K562 (cell line): Measurements from ENCODE around the gene BSCL2. TPM values are rescaled to one million over a fixed set of nuclear protein-coding genes. Genes with fewer than 3 reads are reported as not detected.

Source experiments
- ATAC-seq: fragments of 200-7000 bp; cut with Tn5 transposase; 3 replicates; pipeline ENCODE4 v1.9.1; 2020; ENCODE audit warnings: moderate library complexity
- BruUV-seq: library from RNA; stranded (reverse); fragments of 400-500 nt; replicated peaks from 2 replicates; lab custom pipeline; 2021; lab: Mats Ljungman, UMichigan
- CTCF ChIA-PET: fragments of 300-600 bp; formaldehyde crosslinking; extraction: SDS; loops from one replicate; lab custom pipeline; 2021; ENCODE audit warnings: low intra/inter-chr PET ratio; lab: Yijun Ruan, JAX
- POLR2A ChIA-PET: fragments of 300-600, 350-650 bp; sonication (Branson Sonifier 250); formaldehyde crosslinking; extraction: SDS; loops from one replicate; lab custom pipeline; 2021; ENCODE audit warnings: antibody characterized with exemption, inconsistent platforms; lab: Yijun Ruan, JAX
- DNase-seq, 4 experiments: peaks; one replicate each; pipeline versions ENCODE4 v3.0.0 to v3.0.0-alpha.2; 2011 to 2018; ENCODE audit warnings: low spot score in 3 of 4, mixed read lengths in 3 of 4; ENCODE audit errors: extremely low read depth in 1 of 4
- FAIRE-seq: peaks from 2 replicates; lab custom pipeline; 2011; peaks lifted over from hg19 to GRCh38; lab: Jason Lieb, UNC
- H2AFZ ChIP-seq: 2 replicates; pipeline ENCODE4 v1.6.0; 2011; ENCODE audit warnings: low read depth, low read length, control low read depth, inconsistent platforms
- H3K27ac ChIP-seq: fragments of 200-600 bp; 3 replicates; pipeline ENCODE4 v1.8.0; 2011; ENCODE audit warnings: low read depth, mild to moderate bottlenecking, control low read depth, inconsistent platforms, low read length, moderate library complexity, mixed read lengths; ENCODE audit errors: extremely low read depth
- H3K27me3 ChIP-seq, 2 experiments: fragments of 300-600 bp in 1 of 2; 2 replicates in 1 of 2; 3 replicates in 1 of 2; pipeline versions ENCODE4 v1.6.0 to v1.8.0; 2011; ENCODE audit warnings: inconsistent platforms in 2 of 2, low read length in 2 of 2, mild to moderate bottlenecking in 1 of 2, mixed read lengths in 1 of 2, moderate library complexity in 1 of 2; ENCODE audit not compliant: control insufficient read depth in 2 of 2, insufficient read depth in 2 of 2
- H3K36me3 ChIP-seq: fragments of 300-600 bp; 3 replicates; pipeline ENCODE4 v1.8.0; 2011; ENCODE audit warnings: mild to moderate bottlenecking, low read length, inconsistent platforms; ENCODE audit not compliant: control insufficient read depth, insufficient read depth
- H3K4me1 ChIP-seq, 2 experiments: fragments of 200-600 bp in 1 of 2; replicated peaks in 1 of 2; 2 replicates in 1 of 2; 3 replicates in 1 of 2; pipeline versions ENCODE4 v1.5.1 to v1.8.0; 2011; ENCODE audit warnings: inconsistent platforms in 2 of 2, low read length in 2 of 2, mild to moderate bottlenecking in 1 of 2, mixed read lengths in 1 of 2, moderate library complexity in 1 of 2; ENCODE audit not compliant: control insufficient read depth in 2 of 2, insufficient read depth in 2 of 2
- H3K4me2 ChIP-seq: 2 replicates; pipeline ENCODE4 v1.6.1; 2011; ENCODE audit warnings: low read length, control low read depth, inconsistent platforms, mixed read lengths; ENCODE audit not compliant: insufficient read depth
- H3K4me3 ChIP-seq: fragments of 200-600 bp; sonication (generic), shearing (Covaris generic); 2 replicates; pipeline ENCODE4 v1.5.1; 2016; ENCODE audit warnings: control low read depth, inconsistent platforms
- H3K79me2 ChIP-seq: fragments of 200-600 bp; 3 replicates; pipeline ENCODE4 v1.8.0; 2011; ENCODE audit warnings: low read length, inconsistent platforms; ENCODE audit not compliant: control insufficient read depth, insufficient read depth
- H3K9ac ChIP-seq, 2 experiments: 2 replicates each; pipeline versions ENCODE4 v1.6.0 to v1.6.1; 2011; ENCODE audit warnings: low read depth in 2 of 2, low read length in 2 of 2, control low read depth in 1 of 2, inconsistent platforms in 1 of 2, mild to moderate bottlenecking in 1 of 2, mixed read lengths in 1 of 2; ENCODE audit not compliant: insufficient read depth in 1 of 2
- H3K9me1 ChIP-seq: one replicate; pipeline ENCODE4 v1.6.0; 2011; ENCODE audit warnings: inconsistent platforms, mild to moderate bottlenecking, low read length, moderate library complexity; ENCODE audit not compliant: control insufficient read depth, insufficient read depth
- H3K9me3 ChIP-seq: replicated peaks from 2 replicates; pipeline ENCODE4 v1.5.1; 2011; ENCODE audit warnings: low read depth, low read length, inconsistent platforms; ENCODE audit not compliant: control insufficient read depth, insufficient read depth
- H4K20me1 ChIP-seq: replicated peaks from 2 replicates; pipeline ENCODE4 v1.6.1; 2011; ENCODE audit warnings: low read length, inconsistent platforms, mixed read lengths; ENCODE audit not compliant: control insufficient read depth, insufficient read depth
- ARID1B ChIP-seq: fragments of 450-650 bp; IDR thresholded peaks from 2 replicates; pipeline ENCODE4 v1.6.1; 2016; ENCODE audit warnings: antibody characterized with exemption, mild to moderate bottlenecking, inconsistent platforms
- CHD4 ChIP-seq: fragments of 200-600 bp; sonication (generic); IDR thresholded peaks from 3 replicates; pipeline ENCODE4 v1.6.1; 2012; ENCODE audit warnings: low read depth, mild to moderate bottlenecking, mixed read lengths, low read length, inconsistent platforms; ENCODE audit not compliant: insufficient read depth, insufficient replicate concordance, poor library complexity, severe bottlenecking
- NR2C1 ChIP-seq, 2 experiments: fragments of 450-650 bp; IDR thresholded peaks; 2 replicates each; pipeline ENCODE4 v1.6.1; 2017; ENCODE audit warnings: mild to moderate bottlenecking in 2 of 2, antibody characterized with exemption in 1 of 2, inconsistent platforms in 1 of 2, missing compliant biosample characterization in 1 of 2, missing genetic modification characterization in 1 of 2
- SP1 ChIP-seq: sonication (generic); formaldehyde crosslinking; IDR thresholded peaks from 2 replicates; pipeline ENCODE4 v1.8.1; 2022; ENCODE audit warnings: mild to moderate bottlenecking, missing genetic modification reagents
- ZFX ChIP-seq: sonication (generic); formaldehyde crosslinking; IDR thresholded peaks from 2 replicates; pipeline ENCODE4 v1.8.0; 2022; ENCODE audit warnings: mild to moderate bottlenecking, missing genetic modification reagents, moderate library complexity
- WGBS: fragments of 100-300 bp; shearing (Covaris generic); methylation state at CpG from one replicate; pipeline ENCODE4 v1.1.6; 2016; ENCODE audit warnings: low coverage, mixed read lengths; ENCODE audit not compliant: insufficient coverage; ENCODE audit errors: missing lambda C conversion rate; 5-methylcytosine and 5-hydroxymethylcytosine counted together
- in situ Hi-C: fragments of 300-500 bp; cut with MboI; formaldehyde crosslinking; loops from 4 replicates; pipeline ENCODE4 v1.15.0; 2018; ENCODE audit warnings: inconsistent platforms, mixed read lengths
- intact Hi-C: fragments of 100-400 bp; cut with micrococcal nuclease; formaldehyde crosslinking; loops from 2 replicates; pipeline ENCODE4 v1.14.2; 2022
- polyA plus RNA-seq, 8 experiments: library from polyadenylated mRNA; depleted of rRNA in 4 of 8; stranded (reverse) in 5 of 8; unstranded in 3 of 8; fragments of >200 nt; fragmentation: Nextera tagmentation in 2 of 8; fragmentation: Illumina TruSeq in 1 of 8; extraction: Ambion mirVana in 2 of 8; extraction: Trizol in 1 of 8; gene quantifications; 2 replicates each; pipeline versions ENCODE4 v1.2.1 to v1.2.3, GENCODE V29; 2011 to 2014; ENCODE audit warnings: inconsistent platforms in 1 of 8, missing spikeins in 1 of 8
- total RNA-seq, 7 experiments: library from RNA; depleted of rRNA in 6 of 7; stranded (reverse); fragments of >200 nt in 6 of 7; fragmentation: Illumina TruSeq in 2 of 7; extraction: Trizol in 2 of 7; gene quantifications; 2 replicates each; pipeline versions ENCODE4 v1.2.1 to v1.2.3, GENCODE V29; 2011 to 2021; ENCODE audit warnings: low replicate concordance in 1 of 7
- TF ChIP-seq, protein P1 (sequence below): fragments of 250-450 bp; sonication (Bioruptor Pico); IDR thresholded peaks from 2 replicates; pipeline ENCODE4 v1.5.0; 2021; ENCODE audit warnings: mild to moderate bottlenecking, borderline replicate concordance
- TF ChIP-seq, protein P2 (sequence below): fragments of 450-650 bp; IDR thresholded peaks from 2 replicates; pipeline ENCODE4 v1.6.1; 2016; ENCODE audit warnings: low read depth, mild to moderate bottlenecking, moderate library complexity
- TF ChIP-seq, protein P3 (sequence below): sonication (generic); formaldehyde crosslinking; IDR thresholded peaks from 2 replicates; pipeline ENCODE4 v1.8.1; 2023; ENCODE audit warnings: mild to moderate bottlenecking, missing genetic modification reagents
- TF ChIP-seq, protein P4 (sequence below), 3 experiments: fragments of 200-800 bp in 1 of 3; fragments of 250-450 bp in 1 of 3; fragments of 450-650 bp in 1 of 3; sonication (Bioruptor Pico) in 1 of 3; sonication (Bioruptor generic) in 1 of 3; formaldehyde crosslinking in 1 of 3; IDR thresholded peaks; 2 replicates each; pipeline versions ENCODE4 v1.6.1 to v1.8.0; 2016 to 2022; ENCODE audit warnings: mild to moderate bottlenecking in 2 of 3, missing genetic modification characterization in 2 of 3, missing compliant biosample characterization in 1 of 3, moderate library complexity in 1 of 3

BSCL2 gene
- total and polyA plus RNA-seq, 9 of the 15 experiments (the other 6 are each of a cell fraction or from before 2014, with no cell fraction given): 18.9 to 51.7 (median 35.2) TPM

DNA sequence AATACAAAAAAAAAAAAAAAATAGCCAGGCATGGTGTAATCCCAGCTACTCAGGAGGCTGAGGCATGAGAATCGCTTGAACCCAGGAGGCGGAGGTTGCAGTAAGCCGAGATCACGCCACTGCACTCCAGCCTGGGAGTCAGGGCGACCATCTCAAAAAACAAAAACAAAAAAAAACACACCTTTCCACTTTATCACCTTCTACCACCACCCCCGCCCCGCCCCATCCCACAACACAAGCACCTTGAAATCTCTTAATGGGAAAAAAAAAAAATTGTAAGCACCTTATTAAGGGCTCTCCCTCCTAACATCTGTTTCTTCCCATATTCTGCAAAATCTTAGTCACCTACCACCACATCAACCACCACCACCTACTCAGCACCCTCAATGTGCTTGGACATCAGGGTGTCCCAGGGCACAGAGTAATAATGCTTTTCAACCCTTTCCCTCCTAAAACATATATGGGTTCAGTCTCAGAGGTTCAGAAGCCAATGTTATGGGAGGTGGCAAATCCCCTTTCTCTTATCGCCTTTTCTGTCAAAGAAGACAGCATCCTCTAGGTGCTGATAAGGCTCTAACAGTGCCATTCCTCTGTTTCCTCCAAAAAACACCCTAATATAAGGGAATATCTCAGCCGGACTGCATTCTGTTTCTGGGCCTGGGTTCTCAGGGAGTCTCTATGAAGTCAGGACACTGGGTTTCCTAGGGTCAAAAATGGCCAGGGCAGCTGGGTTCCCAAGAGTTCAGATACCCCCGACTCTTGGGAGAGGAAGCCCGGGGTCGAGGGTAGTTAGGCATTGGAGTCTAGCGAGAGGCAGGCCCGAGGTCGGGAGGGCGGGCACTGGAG, 54.8 kb downstream of the BSCL2 start:
- peaks cover 11 to 36% of the 10 kb centered on the region in 2 experiments; a peak in 4 of 5 replicates for H3K4me1 ChIP-seq
- FAIRE-seq (peak; percentile 73), ATAC-seq (peak; percentile 33), DNase-seq (peak in 3 of 4 experiments; percentile 11 to 31 (median 20))
- H3K27me3 ChIP-seq: no peaks in the 10 kb centered on the region
- H2AFZ ChIP-seq: peak overlapping the region; percentile 95; the same call in 1 of the 2 replicates
- H3K36me3 ChIP-seq: peaks cover 35% of the 10 kb centered on the region; the same call in 2 of the 3 replicates
- H3K4me3 ChIP-seq: peak overlapping the region; percentile 77
- no peaks in the 10 kb centered on the region for H3K9me1 ChIP-seq
- peaks cover 9% of the 10 kb centered on the region for H4K20me1 ChIP-seq
- ChIA-PET POLR2A (interaction anchor here (0.6 to 1.4 kb wide), 11 partner anchors 8 to 256 kb away, joined by 3 to 52 read pairs (median 4); partner anchors contain the start of genes C11orf98, CSKMT, LBHD1 and UQCC3), CTCF (no interaction called here)
- intact Hi-C loops (no loop called here), in situ Hi-C loops (no loop called here)
- 12% methylated on average over 14 of the region's 16 CpGs for WGBS
- H3K9ac ChIP-seq: peak overlapping the region; percentile 87 to 98
- H3K4me2 ChIP-seq: peak overlapping the region; percentile 91
- H3K79me2 ChIP-seq: peaks cover 27% of the 10 kb centered on the region
- H3K27ac ChIP-seq: peak overlapping the region; percentile 80
- BruUV-seq: TSS peak; percentile 67
- H3K9me3 ChIP-seq: no peaks in the 10 kb centered on the region
- TF ChIP-seq, protein P1, sequence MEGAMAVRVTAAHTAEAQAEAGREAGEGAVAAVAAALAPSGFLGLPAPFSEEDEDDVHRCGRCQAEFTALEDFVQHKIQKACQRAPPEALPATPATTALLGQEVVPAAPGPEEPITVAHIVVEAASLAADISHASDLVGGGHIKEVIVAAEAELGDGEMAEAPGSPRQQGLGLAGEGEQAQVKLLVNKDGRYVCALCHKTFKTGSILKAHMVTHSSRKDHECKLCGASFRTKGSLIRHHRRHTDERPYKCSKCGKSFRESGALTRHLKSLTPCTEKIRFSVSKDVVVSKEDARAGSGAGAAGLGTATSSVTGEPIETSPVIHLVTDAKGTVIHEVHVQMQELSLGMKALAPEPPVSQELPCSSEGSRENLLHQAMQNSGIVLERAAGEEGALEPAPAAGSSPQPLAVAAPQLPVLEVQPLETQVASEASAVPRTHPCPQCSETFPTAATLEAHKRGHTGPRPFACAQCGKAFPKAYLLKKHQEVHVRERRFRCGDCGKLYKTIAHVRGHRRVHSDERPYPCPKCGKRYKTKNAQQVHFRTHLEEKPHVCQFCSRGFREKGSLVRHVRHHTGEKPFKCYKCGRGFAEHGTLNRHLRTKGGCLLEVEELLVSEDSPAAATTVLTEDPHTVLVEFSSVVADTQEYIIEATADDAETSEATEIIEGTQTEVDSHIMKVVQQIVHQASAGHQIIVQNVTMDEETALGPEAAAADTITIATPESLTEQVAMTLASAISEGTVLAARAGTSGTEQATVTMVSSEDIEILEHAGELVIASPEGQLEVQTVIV (CRISPR knock-in tag): no peak
- TF ChIP-seq, protein P2, sequence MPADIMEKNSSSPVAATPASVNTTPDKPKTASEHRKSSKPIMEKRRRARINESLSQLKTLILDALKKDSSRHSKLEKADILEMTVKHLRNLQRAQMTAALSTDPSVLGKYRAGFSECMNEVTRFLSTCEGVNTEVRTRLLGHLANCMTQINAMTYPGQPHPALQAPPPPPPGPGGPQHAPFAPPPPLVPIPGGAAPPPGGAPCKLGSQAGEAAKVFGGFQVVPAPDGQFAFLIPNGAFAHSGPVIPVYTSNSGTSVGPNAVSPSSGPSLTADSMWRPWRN: no peak
- no peak for TF ChIP-seq SP1 (CRISPR knock-in tag)
- peak; percentile 40; the same call in 1 of the 2 replicates for TF ChIP-seq ARID1B
- TF ChIP-seq, protein P3, sequence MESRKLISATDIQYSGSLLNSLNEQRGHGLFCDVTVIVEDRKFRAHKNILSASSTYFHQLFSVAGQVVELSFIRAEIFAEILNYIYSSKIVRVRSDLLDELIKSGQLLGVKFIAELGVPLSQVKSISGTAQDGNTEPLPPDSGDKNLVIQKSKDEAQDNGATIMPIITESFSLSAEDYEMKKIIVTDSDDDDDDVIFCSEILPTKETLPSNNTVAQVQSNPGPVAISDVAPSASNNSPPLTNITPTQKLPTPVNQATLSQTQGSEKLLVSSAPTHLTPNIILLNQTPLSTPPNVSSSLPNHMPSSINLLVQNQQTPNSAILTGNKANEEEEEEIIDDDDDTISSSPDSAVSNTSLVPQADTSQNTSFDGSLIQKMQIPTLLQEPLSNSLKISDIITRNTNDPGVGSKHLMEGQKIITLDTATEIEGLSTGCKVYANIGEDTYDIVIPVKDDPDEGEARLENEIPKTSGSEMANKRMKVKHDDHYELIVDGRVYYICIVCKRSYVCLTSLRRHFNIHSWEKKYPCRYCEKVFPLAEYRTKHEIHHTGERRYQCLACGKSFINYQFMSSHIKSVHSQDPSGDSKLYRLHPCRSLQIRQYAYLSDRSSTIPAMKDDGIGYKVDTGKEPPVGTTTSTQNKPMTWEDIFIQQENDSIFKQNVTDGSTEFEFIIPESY (CRISPR knock-in tag): no peak
- TF ChIP-seq NR2C1 (IDR thresholded peaks at IDR 0.05): no peak
- TF ChIP-seq NR2C1 (tag; IDR thresholded peaks at IDR 0.05): no peak
- TF ChIP-seq, protein P4, sequence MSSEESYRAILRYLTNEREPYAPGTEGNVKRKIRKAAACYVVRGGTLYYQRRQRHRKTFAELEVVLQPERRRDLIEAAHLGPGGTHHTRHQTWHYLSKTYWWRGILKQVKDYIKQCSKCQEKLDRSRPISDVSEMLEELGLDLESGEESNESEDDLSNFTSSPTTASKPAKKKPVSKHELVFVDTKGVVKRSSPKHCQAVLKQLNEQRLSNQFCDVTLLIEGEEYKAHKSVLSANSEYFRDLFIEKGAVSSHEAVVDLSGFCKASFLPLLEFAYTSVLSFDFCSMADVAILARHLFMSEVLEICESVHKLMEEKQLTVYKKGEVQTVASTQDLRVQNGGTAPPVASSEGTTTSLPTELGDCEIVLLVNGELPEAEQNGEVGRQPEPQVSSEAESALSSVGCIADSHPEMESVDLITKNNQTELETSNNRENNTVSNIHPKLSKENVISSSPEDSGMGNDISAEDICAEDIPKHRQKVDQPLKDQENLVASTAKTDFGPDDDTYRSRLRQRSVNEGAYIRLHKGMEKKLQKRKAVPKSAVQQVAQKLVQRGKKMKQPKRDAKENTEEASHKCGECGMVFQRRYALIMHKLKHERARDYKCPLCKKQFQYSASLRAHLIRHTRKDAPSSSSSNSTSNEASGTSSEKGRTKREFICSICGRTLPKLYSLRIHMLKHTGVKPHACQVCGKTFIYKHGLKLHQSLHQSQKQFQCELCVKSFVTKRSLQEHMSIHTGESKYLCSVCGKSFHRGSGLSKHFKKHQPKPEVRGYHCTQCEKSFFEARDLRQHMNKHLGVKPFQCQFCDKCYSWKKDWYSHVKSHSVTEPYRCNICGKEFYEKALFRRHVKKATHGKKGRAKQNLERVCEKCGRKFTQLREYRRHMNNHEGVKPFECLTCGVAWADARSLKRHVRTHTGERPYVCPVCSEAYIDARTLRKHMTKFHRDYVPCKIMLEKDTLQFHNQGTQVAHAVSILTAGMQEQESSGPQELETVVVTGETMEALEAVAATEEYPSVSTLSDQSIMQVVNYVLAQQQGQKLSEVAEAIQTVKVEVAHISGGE (CRISPR knock-in tag; IDR thresholded peaks at IDR 0.05): 0 out of 6 replicates have a peak, but pooled peaks of 1 of the 3 experiments have one; percentile 88
- no peak for TF ChIP-seq CHD4
- no peak for TF ChIP-seq ZFX
